HG02763 (cell line): ENCODE data around the gene CLIP2.
"Not testable (repeated sequence)": the region's sequence is repeated elsewhere in the genome, so short reads cannot be mapped to it uniquely, and the experiment has no call there.

Experiments
- ATAC-seq: cut with Tn5 transposase; IDR thresholded peaks from one replicate; pipeline ENCODE4 v1.9.1; 2021; ENCODE audit warnings: mild to moderate bottlenecking, moderate library complexity; ENCODE audit not compliant: unreplicated experiment

The CLIP2 gene

DNA sequence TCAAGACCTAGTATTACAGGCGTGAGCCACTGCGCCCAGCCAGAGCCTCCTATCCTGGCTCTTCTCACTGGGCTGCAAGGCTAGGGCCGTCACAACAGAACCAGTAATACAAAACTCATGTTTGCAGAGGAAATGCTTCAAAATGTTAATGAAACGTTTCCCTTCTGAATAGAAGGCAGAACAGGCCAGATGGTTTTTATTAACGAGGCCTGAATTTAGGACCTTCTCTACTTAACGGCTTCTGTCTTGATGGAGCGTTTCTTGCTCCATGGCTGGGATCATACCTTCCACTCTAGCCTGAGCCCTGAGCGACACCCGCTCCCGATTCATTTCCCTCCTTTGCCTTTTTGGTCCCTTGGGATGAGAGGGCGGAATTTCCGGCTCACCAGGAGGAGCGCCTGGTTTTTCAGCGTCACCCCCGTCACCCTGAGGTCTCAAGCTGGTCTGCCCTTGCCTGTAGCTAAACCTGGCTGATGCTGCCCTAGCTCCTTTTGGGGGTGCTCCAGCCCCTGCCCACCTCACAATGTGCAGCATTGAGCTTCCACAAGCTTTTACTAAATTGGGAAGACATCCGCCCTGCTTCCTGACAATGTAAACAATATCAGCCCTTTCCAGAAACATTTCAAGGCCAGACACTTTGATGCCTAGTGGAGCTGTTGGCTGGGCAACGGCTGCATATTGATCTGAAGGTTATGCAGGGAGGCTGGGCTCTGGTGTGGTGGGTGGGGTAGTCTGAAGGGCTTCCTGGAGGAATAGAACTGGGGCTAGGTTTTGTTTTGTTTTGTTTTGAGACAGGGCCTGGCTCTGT, 5.2 kb downstream of the CLIP2 start:
- no peak for ATAC-seq

DNA sequence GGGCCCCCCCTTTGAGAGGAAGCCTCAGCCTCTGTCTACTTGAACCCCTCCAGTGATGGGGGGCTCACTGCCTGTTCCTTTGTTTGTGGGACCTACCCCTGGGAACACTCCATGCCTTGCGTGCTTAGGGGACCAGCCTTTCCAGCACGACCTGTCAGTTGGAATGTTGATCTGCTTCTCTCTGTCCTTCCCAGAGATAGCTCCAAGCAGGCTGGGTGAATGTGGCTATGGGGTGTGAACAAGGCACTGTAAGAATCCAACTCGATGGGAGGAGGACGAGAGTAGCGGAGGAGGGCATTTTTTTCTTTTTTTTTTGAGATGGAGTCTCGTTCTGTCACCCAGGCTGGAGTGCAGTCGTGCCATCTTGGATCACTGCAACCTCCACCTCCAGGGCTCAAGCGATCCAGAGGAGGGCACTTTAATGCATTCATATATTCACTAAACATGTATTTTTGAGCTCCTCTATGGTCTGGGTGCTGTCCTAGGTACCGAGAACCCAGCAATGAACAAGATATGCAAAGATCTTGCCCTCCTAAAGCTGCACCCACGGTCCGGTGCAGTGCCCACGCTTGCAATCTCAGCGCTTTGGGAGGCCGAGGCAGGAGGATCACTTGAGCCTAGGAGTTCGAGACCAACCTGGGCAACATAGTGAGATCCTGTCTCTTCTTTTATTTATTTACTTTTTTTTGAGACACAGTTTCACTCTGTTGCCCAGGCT, 8.5 kb downstream of the CLIP2 start:
- no peak for ATAC-seq

DNA sequence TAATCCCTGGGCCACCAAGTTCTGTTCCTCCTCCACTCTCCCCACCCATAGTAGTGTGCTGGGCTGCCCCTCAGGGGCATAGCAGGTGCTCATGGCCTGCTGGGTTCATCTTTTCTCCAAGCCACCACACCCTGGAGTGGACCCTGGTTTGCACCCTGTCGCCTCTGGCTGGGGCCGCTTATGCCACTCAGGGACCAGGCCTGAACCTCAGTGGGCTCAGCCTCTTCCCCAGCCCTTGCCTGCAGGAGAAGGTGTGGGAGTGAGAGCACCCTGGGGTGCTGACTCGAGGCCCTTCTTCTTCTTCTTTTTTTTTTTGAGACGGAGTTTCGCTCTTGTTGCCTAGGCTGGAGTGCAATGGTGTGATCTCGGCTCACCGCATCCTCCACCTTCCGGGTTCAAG, 10.2 kb downstream of the CLIP2 start:
- no peak for ATAC-seq

DNA sequence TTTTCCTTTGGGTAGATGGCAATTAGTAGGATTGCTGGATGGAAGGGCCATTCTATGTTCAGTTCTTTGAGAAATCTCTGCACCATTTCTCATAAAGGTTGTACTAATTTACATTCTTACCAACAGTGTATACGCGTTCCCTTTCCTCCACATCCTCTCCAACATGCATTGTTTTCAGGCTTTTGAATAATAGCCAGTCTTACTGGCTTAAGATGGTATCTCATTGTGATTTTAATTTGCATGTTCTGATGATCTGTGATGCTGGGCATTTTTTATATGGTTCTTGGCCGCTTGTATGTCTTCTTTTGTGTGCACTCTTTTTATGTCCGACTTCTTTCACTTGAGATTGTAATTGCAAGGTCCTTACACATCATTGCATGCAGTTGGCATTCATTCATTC, 11.7 kb downstream of the CLIP2 start:
- no peak for ATAC-seq

DNA sequence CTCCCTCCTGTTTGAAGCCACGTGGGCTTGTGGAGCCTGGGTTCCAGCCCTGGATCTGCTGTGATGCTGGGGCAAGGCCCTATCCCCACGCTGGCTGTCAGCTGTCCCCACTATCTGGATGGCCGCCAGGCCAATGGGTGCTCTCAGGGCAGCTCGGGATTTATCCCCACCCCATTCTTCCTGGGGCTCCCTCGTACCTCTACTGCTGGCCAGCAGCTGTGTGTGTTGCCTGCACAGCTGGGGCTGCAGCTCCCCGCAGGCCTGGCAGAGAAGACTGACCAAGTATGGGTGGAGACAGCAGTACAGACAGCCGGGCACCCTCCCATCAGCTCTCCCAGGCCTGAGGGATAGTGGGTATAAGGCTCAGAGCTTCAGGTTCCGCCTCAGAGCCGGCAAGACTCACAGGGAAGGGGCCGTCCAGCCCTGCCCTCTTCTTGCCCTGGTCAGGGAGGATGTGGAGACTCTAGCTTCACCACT, 13.6 kb downstream of the CLIP2 start:
- ATAC-seq: no peak

DNA sequence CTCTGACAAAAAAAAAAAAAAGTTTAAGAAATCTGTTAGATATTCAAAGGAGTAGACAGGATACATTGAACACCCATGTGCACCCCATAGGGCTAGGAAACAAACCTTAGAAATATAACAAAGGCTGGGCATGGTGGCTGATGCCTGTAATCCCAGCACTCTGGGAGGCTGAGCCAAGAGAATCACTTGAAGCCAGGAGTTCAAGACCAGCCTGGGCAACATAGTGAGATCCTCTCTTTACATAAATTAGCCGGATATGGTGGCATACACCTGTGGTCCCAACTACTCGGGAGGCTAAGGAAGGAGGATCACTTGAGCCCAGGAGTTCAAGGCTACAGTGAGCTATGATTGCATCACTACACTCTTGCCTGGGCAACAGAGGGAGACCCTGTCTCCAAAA, 15.3 kb downstream of the CLIP2 start:
- ATAC-seq: no peak

DNA sequence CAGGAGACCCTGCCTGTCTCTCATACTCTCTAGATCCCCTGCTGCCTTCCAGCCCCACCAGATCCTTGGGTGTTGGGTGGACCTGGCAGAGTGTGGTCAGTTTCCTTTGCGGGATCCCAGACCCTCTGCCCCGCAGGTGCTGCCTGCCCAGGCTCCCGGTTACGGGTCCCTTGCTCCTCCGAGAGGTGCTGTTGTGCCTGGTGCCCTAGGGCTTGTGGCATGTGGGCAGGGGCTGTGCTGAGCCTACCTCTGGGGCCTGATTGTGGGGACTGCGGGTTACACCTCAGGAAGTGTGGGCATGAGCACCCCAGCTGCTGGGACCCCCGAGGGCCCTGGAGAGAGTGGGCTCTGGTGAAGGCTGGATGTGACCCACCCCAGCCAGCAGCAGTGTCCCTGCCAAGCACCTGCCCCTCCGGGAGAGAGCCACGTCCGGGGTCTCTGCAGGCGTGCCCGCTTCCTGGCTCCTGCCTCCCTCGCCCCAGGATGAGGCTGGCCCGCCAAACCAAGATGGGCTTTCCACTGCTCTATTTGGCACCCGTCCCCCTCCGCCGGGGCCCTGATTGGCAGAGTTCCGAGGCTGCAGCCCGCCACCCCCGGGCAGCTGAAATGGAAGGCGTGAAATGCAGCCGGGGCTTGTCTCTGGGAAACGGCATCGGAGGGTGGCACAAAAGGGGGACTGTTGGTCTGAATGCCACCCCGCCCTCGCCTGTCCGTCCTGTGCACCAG, 17.0 kb downstream of the CLIP2 start:
- ATAC-seq: no peak

DNA sequence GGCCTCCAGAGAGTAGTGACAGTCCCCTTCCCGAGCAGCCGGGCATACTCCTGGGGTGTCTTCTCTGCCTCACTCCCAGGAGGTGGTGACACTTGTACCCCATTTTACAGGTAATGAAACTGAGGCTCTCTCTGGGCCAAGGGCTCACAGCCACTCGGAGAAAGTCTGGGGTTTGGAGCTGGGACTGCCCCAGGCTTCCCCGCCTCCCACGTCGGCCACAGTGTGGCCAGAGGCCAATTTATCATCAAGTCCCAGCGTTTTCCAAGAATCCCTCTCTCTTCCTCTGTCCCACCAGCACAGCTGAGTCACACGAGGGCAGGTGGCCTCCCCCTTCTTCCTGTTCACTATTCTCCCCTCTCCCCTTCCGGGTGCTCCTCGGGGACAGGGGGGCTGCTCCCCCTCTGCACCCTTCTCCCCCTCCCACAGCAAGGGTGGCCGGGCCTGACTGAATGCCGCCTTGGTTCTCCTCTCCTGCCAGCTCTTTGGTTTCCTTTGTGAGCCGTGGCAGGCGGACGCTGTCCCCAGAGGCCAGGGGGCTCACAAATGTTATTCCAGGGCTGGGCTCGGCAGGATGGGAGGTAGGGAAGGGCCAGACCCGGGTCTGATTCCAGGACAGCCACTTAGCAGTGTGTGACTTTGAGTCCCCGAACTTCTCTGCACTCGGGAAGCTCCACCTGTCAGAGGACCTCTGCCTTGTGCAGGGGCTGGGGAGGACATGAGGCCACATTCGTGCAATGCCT, 17.7 kb downstream of the CLIP2 start:
- ATAC-seq: no peak

DNA sequence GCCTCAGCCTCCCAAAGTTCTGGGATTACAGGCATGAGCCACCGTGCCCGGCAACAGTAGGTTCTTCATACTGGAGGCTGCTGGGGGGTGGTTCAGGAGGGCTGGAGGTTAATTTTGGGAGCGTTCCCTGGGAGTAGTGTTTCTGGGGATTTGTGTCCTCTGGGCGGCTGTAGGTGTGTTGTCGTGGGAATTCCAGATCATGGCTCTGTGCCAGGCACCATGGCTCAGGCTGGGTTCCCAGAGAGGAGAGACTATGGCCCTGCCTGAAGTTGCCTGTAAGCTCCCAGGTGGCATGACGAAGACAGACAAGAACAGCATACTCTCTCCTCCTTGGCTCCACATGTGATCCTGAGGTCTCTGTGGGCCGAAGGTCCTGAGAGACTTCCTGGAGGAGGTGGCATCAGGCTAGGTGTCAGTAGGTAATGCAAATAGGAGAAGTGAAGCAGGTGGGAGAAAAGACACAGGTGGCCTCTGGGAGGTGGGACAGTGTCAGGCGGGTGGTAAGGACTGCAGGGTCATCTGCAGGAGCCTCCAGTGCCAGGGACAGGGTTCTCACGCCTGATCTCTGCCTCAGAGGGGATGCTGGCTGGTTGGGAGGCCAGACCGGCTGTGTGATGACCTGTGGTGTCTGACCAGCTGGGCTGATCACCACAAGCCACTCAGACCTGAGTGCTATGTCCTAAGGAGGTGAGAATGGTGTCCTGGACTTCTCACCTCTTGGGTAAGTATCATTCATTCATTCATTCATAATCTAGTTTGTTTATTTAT, 18.7 kb downstream of the CLIP2 start:
- ATAC-seq: no peak

DNA sequence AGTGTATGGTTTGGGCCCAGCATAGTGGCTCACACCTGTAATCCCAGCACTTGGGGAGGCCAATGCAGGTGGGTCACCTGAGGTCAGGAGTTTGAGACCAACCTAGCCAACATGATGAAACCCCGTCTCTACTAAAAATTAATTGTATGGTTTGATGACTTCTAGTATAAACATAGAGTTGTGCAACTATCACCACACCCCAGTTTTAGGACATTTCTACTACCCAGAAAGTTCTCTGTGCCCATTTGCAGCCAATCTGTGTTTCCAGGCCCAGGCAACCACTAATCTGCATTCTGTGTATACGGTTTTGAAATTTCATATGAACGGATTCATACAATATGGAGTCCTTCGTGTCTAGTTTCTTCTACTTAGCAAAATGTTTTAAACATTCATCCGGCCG, 20.0 kb downstream of the CLIP2 start:
- no peak for ATAC-seq

DNA sequence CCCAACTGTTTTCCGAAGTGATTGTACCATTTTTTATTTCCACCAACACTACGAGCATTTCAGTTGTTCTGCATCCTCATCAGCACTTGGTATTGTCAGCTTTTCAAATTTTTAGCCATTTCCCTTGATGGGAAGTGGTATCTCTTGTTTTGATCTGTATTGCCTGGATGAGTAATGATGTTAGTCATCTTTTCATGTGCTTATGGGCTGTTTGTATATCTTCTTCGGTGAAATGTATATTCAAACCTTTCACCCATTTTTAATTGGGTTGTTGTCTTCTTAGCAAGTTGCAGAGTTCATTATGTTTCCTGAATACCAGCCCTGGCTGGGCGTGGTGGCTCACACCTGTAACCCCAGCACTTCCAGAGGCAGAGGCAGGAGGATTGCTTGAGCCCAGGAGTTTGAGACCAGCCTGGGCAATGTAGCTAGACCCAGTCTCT, 22.1 kb downstream of the CLIP2 start:
- no peak for ATAC-seq

DNA sequence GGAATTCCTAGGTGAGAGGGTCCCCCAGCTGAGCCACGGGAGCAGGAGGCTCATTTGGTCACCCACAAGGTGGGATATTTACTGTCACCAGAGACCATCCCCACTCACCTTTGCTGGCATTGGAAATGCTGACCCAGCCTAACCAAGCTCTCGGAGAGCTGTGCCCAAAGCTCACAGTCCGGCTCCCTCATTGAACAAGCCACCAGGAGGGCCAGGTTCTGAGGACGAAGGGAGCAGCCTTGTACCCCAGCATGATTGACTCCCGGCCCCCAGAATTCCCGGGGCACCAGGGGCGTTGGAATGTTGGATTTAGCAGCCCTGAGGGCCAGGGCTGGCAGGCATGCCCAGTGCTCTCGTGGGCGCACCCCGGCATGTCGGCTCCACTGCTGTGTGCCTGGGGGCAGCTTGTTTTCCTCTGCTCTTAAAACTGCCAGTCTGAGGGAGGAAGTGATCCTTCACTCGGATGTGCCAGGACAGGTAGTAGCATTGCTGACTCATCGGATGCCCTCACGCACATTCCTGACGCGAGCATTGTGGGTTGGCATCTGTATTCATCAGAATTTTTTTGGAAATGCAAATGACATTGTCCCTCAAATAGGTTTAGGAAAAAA, 23.3 kb downstream of the CLIP2 start:
- ATAC-seq: no peak

DNA sequence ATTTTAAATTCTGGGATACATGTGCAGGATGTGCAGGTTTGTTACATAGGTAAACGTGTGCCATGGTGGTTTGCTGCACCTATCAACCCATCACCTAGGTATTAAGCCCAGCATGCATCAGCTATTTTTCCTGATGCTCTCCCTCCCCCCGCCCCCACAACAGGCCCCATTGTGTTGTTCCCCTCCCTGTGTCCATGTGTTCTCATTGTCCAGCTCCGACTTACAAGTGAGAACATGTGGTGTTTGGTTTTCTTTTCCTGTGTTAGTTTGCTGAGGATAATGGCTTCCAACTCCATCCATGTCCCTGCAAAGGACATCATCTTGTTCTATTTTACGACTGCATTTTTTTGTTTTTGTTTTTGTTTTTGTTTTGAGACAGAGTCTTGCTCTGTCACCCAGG, 26.7 kb downstream of the CLIP2 start:
- not testable (repeated sequence) for ATAC-seq

DNA sequence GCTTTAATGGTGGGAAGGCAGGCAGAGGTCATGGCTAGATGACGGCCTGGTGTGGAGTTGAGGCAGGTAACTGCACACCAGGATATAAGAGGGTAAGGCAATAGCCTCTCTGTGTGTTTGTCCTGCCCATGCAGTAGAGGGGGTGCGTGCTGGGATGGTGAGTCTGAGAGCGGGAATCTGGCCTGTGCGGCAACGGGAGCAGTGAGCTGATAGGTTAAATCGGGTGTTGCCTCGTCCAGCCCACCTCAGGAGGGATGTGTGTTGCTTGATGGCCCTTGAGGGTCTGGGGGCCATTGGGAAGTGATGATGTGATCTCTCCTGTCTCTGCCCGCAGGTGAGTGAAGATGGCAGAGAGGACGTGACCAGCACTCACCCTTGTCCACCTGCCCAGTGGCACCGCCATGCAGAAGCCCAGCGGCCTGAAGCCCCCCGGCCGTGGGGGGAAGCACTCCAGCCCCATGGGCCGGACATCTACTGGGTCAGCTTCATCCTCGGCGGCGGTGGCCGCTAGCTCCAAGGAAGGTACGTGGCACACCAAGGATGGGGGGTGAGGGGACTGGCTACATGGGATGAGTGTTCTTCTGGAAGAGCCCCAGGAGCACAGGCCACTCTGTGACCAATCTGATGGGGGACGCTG, 28.1 kb downstream of the CLIP2 start:
- no peak for ATAC-seq

DNA sequence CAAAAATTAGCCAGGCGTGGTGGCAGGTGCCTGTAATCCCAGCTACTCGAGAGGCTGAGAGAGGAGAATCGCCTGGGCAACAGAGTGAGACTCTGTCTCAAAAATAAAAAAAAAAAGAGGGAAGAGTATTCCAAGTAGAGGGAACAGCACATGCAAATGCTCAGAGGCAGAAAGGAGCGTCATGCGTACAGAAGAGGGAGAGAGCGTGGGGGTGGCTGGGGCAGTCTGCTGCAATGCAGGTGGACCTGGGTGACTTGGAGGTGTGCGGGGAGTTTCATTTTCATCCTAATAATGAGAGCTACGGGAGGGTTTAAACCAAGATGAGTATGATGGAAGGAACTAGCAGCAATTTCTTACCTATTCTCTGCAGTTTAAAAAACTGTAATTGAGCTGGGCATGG, 28.8 kb downstream of the CLIP2 start:
- no peak for ATAC-seq

DNA sequence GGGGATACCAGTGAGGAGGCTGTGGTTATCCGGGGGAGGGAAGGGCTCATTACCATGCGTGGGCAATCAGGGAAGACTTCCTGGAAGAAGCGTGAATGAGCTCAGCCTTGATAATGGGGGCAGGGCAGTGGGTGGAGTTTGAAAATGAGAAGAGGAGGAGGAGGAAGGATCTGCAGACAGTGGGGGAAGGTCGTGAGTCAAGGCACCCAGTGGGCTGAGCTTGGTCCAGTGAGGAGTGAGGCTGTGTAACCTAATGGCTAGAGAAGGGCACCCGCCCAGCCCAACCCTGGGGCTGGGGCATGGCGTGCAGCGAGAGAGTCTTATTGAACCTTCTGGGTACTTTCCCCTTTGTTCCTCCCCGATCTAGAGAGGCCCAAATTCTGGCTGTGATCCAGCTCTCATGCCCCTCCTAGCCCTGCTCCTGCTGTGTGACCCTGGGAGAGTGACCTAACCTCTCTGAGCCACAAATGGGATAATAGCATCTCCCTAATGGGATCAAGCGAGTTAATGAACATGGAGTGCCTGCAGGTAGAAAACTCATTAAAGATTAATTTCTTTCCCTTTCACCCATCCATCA, 31.5 kb downstream of the CLIP2 start:
- ATAC-seq: no peak

DNA sequence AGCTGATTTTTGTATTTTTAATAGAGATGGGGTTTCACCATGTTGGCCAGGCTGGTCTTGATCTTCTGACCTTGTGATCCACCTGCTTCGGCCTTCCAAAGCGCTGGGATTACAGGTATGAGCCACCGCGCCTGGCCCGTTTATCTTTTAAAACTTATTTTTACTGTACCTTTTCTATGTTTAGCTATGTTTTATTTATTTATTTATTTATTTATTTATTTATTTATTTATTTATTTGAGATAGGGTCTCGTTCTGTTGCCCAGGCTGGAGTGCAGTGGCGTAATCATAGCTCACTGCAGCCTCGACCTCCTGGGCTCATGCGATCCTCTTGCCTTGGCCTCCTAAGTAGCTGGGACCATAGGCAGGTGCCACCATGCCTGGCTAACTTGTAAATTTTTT, 33.7 kb downstream of the CLIP2 start:
- ATAC-seq: not testable (repeated sequence)

DNA sequence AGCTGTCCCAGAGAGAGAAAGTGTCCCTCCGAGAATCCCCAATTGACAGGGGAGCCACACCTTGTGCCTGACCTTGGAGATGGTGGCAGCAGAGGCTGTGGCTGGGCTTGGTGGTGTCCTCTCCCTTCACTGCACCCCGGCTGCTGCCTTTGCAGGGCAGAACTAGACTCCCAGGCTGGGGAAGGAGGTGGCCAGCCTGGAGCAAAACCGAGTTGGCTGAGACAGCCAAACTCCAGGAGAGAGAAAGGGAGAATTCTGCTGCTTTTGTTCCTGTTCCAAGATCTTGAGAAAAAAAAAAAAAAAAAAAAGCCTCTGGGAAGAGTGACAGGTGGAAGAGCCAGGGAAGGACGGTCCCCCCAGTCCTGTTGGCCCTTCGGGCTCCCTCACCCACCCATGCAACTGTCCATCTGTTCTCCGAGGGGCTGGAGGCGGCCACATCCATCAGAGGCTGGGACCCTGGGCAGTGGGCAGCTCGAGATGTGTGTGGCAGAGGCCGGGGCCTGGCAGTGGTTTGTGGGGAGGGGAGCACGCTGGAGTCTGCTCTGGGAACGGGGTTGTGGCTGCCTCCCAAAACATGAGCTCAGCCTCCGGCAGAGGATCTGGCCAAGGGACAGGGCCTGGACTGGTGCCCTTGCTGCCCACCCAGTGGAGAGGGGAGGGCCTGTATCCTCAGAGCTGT, 35.5 kb downstream of the CLIP2 start:
- ATAC-seq: no peak
